ENCODE measurements around the gene LGSN. TPM values are rescaled to one million over a fixed set of nuclear protein-coding genes. Genes with fewer than 3 reads are reported as not detected.

The LGSN gene
- total and polyA plus RNA-seq, 10 of the 15 experiments (the other 5 are each of a cell fraction or from before 2014, with no cell fraction given), result not detected

DNA sequence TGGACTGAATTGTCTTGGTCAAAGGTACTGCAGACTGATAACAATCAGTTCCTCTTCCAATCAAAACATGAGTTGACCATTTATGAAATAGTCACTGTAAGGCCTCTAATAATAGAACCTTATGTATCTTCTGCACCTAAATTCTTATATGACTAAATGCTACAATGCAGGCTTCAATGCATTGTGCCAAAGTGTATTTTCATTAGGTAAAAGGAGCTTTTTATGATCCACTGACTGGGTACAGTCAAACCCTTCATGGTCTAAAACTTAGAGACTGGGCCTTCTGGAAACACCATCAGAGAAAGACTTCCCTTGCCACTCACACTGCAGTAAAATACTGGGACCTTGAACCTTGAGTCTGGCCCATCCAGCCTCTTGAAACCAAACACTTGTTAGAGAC is 16.3 kb downstream of the LGSN start:
- Histone ChIP-seq H3K9ac (ENCODE audit: control insufficient read depth, insufficient read depth, low read length) (no peak overlapping the region), H3K4me1 (ENCODE audit: control insufficient read depth, insufficient read depth, low read length) (no peaks in the 10 kb centered on the region), H3K36me3 (ENCODE audit: control insufficient read depth in 2 of 2, insufficient read depth in 2 of 2, low read length in 1 of 2) (no peaks in the 10 kb centered on the region), H3K4me3 (no peak overlapping the region), H3K4me2 (ENCODE audit: control insufficient read depth, insufficient read depth) (no peak overlapping the region), H3K27me3 (replicated peaks in 1 of 2; ENCODE audit: control insufficient read depth in 2 of 2, insufficient read depth in 2 of 2, low read length in 1 of 2) (no peaks in the 10 kb centered on the region), H3K27ac (ENCODE audit: control insufficient read depth, insufficient read depth) (no peak overlapping the region), H4K20me1 (ENCODE audit: control insufficient read depth, insufficient read depth) (no peaks in the 10 kb centered on the region), H3K79me2 (ENCODE audit: control insufficient read depth, insufficient read depth, low read length) (no peaks in the 10 kb centered on the region), H3K9me3 (replicated peaks; ENCODE audit: control insufficient read depth, insufficient read depth, low read length) (no peaks in the 10 kb centered on the region), H2AFZ (ENCODE audit: control insufficient read depth, low read depth, low read length) (no peak overlapping the region)
- no TSS peak for BruUV-seq (replicated peaks)
- FAIRE-seq, result no peak
- TF ChIP-seq GABPA (IDR thresholded peaks at IDR 0.05; ENCODE audit: low read depth) (no peak), SUZ12 (IDR thresholded peaks at IDR 0.05; ENCODE audit: unreplicated experiment) (no peak), FOS (IDR thresholded peaks at IDR 0.05; ENCODE audit: borderline replicate concordance, extremely low read depth, insufficient read length) (no peak), POLR2AphosphoS2 (IDR thresholded peaks at IDR 0.05; ENCODE audit: low read depth, low read length) (no peak), CBFB (IDR thresholded peaks at IDR 0.05; ENCODE audit: low read depth) (no peak), HCFC1 (IDR thresholded peaks at IDR 0.05; ENCODE audit: low read length) (no peak), ATF7 (IDR thresholded peaks at IDR 0.05; ENCODE audit: low read depth) (no peak)
- TF ChIP-seq, protein P1, sequence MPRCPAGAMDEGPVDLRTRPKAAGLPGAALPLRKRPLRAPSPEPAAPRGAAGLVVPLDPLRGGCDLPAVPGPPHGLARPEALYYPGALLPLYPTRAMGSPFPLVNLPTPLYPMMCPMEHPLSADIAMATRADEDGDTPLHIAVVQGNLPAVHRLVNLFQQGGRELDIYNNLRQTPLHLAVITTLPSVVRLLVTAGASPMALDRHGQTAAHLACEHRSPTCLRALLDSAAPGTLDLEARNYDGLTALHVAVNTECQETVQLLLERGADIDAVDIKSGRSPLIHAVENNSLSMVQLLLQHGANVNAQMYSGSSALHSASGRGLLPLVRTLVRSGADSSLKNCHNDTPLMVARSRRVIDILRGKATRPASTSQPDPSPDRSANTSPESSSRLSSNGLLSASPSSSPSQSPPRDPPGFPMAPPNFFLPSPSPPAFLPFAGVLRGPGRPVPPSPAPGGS (IDR thresholded peaks at IDR 0.05; ENCODE audit: borderline replicate concordance, insufficient read depth, low read depth, low read length, poor library complexity, severe bottlenecking), result no peak
- RAD21 ChIA-PET (ENCODE audit: unreplicated experiment), result no interaction called here
- SMC1A ChIA-PET (ENCODE audit: uncharacterized antibody, unreplicated experiment), result interaction anchor here (0.8 to 1.0 kb wide), 3 partner anchors 31 to 1429 kb away, joined by 3 to 4 read pairs (median 3); no protein-coding TSS in a partner anchor
- POLR2A ChIA-PET, result no interaction called here
- no peak for ATAC-seq
- DNase-seq (ENCODE audit: low read depth, low spot score), result no peak
- CTCF ChIA-PET, result interaction anchor here (0.6 to 2.0 kb wide), 7 partner anchors 32 to 500 kb away, joined by 3 to 5 read pairs (median 3); no protein-coding TSS in a partner anchor
- in situ Hi-C loops (cut with MboI), result loop anchor here (25.0 kb wide), 1 partner anchor 484 kb away; no protein-coding TSS in a partner anchor
- intact Hi-C loops (cut with micrococcal nuclease; ENCODE audit: unreplicated experiment), result no loop called here
